GM10266 (cell line): Measurements from ENCODE around the gene NGB.

Source experiments
- DNase-seq: peaks from one replicate; pipeline ENCODE4 v3.0.0; 2012; ENCODE audit errors: extremely low spot score
- TF ChIP-seq, protein P1 (sequence below): IDR thresholded peaks from 2 replicates; pipeline ENCODE4 v1.5.1; 2012; ENCODE audit warnings: mild to moderate bottlenecking, low read depth; ENCODE audit not compliant: control insufficient read depth, insufficient read depth; ENCODE audit errors: missing control alignments

Gene NGB

DNA sequence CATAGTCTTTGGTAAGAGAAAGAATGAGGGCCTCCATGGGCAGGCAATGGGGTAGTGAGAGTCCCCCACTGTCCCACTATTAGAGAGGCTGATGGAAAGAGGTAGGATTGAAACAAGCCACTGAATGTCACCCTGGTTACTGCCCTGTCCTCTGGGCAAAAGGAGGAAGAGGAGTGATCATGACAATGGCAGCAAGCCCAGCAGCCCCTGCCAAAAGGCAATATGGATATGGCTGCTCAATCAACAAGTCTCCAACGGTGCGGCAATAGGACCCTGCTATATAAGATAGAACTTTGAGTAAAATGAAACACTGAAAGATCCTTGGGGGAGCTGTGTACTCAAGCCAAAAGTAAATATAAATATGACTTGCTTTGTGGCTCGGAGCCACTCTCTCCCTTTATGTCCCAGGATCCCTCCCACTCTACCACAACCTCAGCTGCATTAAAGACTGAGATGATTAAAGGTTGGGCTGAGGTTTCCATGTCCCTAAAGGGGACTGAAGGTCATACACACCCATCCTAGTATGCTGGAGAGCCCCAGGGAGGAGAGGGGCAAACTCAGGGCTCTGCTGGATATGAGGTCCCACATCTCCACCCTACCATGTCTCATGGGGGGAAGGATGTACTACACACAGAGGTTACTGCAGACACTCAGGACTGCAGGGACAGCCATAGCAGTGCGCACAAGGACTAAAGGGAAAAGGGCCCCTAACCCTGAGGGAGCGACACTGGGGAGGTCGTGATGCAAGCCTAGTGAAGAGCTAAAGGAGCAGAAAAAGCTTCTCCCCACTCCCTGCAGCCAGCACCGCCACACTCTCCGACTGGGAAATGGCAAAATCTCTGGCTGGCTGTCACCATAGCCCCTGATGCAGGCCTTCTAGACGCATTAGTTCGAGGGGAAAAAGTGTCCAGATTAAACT, 43.8 kb upstream of the NGB start:
- TF ChIP-seq, protein P1, sequence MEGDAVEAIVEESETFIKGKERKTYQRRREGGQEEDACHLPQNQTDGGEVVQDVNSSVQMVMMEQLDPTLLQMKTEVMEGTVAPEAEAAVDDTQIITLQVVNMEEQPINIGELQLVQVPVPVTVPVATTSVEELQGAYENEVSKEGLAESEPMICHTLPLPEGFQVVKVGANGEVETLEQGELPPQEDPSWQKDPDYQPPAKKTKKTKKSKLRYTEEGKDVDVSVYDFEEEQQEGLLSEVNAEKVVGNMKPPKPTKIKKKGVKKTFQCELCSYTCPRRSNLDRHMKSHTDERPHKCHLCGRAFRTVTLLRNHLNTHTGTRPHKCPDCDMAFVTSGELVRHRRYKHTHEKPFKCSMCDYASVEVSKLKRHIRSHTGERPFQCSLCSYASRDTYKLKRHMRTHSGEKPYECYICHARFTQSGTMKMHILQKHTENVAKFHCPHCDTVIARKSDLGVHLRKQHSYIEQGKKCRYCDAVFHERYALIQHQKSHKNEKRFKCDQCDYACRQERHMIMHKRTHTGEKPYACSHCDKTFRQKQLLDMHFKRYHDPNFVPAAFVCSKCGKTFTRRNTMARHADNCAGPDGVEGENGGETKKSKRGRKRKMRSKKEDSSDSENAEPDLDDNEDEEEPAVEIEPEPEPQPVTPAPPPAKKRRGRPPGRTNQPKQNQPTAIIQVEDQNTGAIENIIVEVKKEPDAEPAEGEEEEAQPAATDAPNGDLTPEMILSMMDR: no peak
- DNase-seq: no peak

DNA sequence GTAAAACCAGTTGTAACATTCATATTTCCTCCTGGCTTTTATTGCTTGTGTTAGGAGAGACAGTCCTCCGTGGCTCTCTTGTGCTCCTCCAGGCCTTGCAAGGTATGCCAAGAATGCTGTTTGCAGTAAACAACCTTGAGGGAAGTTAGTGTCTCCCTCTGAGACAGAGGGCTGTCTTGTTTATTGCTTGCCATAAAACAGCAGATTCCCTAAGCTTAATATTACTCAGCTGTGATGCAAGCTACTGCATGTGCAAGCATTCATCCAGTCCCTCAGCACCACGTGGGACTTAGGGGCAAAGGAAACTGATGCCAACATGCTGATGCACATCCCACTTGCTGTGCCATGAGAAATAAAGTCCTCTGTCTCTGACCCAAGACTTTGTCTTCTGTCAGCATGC, 43.0 kb upstream of the NGB start:
- TF ChIP-seq, protein P1: no peak
- no peak for DNase-seq

DNA sequence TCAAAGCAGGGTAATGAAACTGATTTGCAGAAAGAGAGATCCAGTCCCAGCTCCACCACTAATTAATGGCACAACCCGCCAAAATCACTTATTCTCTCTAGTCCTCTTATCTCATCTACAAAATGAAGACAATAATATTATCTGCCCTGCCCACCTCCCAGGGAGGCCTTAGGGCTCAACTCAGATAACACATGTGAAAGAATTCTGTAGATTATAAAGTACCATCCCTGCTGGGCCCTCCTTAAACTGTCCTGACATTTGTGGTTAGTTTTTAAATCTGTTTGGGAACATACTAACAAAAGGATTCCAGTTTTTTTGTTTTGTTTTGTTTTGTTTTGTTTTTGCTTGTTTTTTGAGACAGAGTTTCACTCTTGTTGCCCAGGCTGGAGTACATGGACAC, 42.4 kb upstream of the NGB start:
- TF ChIP-seq, protein P1: no peak
- no peak for DNase-seq

DNA sequence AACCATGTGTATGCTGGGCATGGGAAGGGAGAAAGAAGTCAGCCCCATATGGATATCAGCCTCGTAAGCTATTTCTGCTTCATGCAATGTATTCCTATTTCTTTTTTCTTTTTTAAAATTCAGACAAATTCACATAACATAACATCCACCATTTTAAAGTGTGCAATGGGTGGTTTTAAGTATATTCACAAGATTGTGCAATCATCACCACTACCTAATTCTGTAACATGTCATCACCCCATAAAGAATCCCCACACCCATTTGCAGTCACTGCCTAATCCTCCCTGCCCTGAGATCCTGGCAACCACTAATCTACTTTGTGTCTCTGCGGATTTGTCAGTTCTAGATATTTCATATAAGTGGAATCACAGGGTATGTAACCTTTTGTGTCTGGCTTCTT, 40.2 kb upstream of the NGB start:
- TF ChIP-seq, protein P1: no peak
- DNase-seq: no peak

DNA sequence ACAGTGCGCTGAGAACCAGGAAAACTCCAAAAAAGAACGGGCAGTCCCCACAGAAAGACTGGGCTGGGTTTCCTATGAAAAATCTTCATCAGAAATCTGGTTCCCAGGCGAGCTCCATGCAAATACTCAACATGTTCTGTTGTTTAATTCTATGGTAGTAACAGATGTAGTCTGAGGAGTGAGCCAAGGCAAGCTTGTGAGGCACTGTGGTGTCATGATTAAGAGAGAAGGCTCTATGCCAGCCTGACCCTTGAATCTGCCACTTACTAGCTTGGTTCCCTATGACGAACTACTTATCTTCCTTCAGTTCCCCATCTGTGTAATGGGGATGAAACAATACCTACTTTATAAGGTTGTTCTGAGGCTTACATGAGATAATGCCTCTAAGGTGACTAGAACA, 39.0 kb upstream of the NGB start:
- TF ChIP-seq, protein P1: no peak
- no peak for DNase-seq

DNA sequence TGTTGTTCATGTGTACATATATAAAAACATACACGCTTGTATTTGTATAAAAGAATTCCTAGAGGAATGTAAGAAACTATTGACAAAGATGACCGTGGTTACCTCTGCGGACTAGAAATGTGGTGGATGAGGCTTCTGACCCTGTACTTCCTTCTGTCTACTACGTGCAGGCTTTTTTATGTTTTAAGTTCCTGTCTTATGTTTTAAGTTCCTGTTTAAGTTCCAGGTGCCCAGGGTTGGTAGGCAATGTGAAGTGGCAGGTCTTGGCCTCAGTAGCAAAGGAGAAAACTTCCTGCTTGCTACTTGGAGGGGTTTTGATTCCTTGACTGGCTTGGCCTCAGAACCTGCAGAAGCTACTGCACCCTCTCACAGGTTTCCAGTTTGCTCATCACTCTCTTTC, 38.1 kb upstream of the NGB start:
- TF ChIP-seq, protein P1: no peak
- no peak for DNase-seq

DNA sequence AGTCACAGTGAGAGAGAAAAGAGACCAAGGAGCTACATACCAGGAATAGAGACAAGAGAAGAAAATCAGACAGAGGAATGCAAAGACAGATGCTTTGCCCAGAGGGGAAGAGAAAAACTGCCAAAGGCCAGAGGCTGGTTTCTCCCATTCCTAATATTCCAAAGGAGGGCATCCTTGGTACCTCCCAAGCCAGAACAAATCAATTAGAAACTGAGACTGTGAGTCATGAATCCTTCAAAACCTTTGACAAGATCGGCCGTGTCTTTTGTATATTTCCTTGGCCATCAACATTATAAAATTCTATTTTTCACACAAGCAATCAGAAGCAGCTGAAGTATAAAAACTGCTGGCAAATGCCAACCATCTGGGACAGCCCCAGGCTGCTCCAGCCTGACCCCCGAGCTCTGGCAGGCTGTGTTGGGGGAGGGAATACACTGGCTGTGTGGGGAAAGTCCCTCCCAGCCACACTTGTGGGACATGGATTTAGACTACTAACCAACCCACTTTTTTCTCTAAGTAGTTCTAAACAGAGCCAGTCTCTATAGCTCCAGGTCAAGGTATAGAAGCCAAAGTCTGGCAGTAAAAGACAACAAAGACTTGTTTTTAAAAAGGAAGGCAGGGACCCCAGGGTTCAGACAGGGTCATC, 36.0 kb upstream of the NGB start:
- DNase-seq: no peak
- TF ChIP-seq, protein P1: no peak
